SH-SY5Y (cell line): ENCODE measurements around the gene FIZ1.

Source experiments
- GATA2 ChIP-seq: IDR thresholded peaks from 2 replicates; pipeline ENCODE4 v1.6.1; 2011; ENCODE audit warnings: mild to moderate bottlenecking, low read depth, low read length
- GATA3 ChIP-seq: IDR thresholded peaks from 2 replicates; pipeline ENCODE4 v1.6.1; 2011; ENCODE audit warnings: low read depth, mild to moderate bottlenecking, low read length, moderate library complexity

DNA sequence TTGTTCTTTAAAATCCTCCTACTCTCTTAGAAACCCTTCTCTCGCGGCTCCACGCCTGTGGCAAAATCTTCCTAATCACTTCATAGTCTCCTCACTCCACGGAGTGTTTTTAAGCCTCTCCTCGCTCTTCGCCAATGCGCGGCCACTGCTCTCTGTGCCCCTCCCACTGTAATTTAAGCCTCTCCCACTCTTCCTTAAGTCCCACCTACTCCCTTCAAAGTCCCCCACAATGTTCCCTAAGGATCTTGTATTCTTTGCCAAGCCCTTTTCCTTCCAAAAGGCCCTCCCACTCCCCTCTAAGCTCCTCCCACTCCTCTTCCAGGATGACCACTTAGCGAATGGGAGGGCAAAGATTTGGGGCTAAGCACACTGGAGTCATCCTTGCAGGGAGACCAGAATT lies 1.3 kb downstream of the FIZ1 start:
- TF ChIP-seq GATA3 (no peak), GATA2 (no peak)
